Mesothelial cell of epicardium (in vitro differentiated cells): ENCODE results near the gene NDST3. TPM values are rescaled to one million over a fixed set of nuclear protein-coding genes. Genes with fewer than 3 reads are reported as not detected.

Source experiments
- DNase-seq, 2 experiments: peaks; one replicate each; pipeline ENCODE4 v3.0.0; 2021; ENCODE audit warnings: low spot score in 2 of 2; ENCODE audit not compliant: unreplicated experiment in 2 of 2
- H3K27ac Mint-ChIP-seq: 2 replicates; pipeline ENCODE4 v1.8.0; 2021; ENCODE audit warnings: mixed read lengths
- H3K27me3 Mint-ChIP-seq: 2 replicates; pipeline ENCODE4 v1.8.0; 2021; ENCODE audit warnings: low read depth, mixed read lengths
- H3K36me3 Mint-ChIP-seq: 2 replicates; pipeline ENCODE4 v1.8.0; 2021; ENCODE audit warnings: mixed read lengths
- H3K4me1 Mint-ChIP-seq: 2 replicates; pipeline ENCODE4 v1.8.0; 2021; ENCODE audit warnings: mixed read lengths
- H3K4me3 Mint-ChIP-seq: 2 replicates; pipeline ENCODE4 v1.8.0; 2021; ENCODE audit warnings: mild to moderate bottlenecking, moderate library complexity, mixed read lengths
- H3K9me3 Mint-ChIP-seq: 2 replicates; pipeline ENCODE4 v1.8.0; 2021; ENCODE audit warnings: mixed read lengths
- CTCF ChIP-seq: fragments of 200-600 bp; sonication (generic); IDR thresholded peaks from one replicate; pipeline ENCODE4 v1.5.0; 2021; ENCODE audit warnings: antibody characterized with exemption; ENCODE audit not compliant: unreplicated experiment
- total RNA-seq: library from RNA; stranded (reverse); gene quantifications from 3 replicates; pipeline ENCODE4 v1.2.1, GENCODE V29; 2021

NDST3 gene
- total RNA-seq, 1 donor from 2014 or later: 5.1 TPM

- Mint-ChIP-seq H3K27me3 (no peaks in the 10 kb centered on the region), H3K9me3 (peaks cover 8% of the 10 kb centered on the region), H3K4me3 (no peak overlapping the region), H3K36me3 (peaks cover 1% of the 10 kb centered on the region), H3K4me1 (peaks cover 27% of the 10 kb centered on the region), H3K27ac (no peak overlapping the region)
- DNase-seq: no peak
- TF ChIP-seq CTCF: peak; percentile 75
Observed at GRCh38 chr4:118224243-118224829, 190.1 kb downstream of the NDST3 start.

GRCh38 chr4:118225511-118225910, 191.2 kb downstream of the NDST3 start:
- H3K4me3 Mint-ChIP-seq: no peak overlapping the region
- H3K36me3 Mint-ChIP-seq: no peaks in the 10 kb centered on the region
- peaks cover 27% of the 10 kb centered on the region for H3K4me1 Mint-ChIP-seq
- no peak for DNase-seq
- H3K27me3 Mint-ChIP-seq: no peaks in the 10 kb centered on the region
- no peak overlapping the region for H3K27ac Mint-ChIP-seq
- H3K9me3 Mint-ChIP-seq: no peaks in the 10 kb centered on the region
- no peak for TF ChIP-seq CTCF

GRCh38 chr4:118226311-118227010, 192.2 kb downstream of the NDST3 start:
- peaks cover 21% of the 10 kb centered on the region for H3K4me1 Mint-ChIP-seq
- no peaks in the 10 kb centered on the region for H3K9me3 Mint-ChIP-seq
- TF ChIP-seq CTCF: no peak
- no peak overlapping the region for H3K4me3 Mint-ChIP-seq
- H3K27ac Mint-ChIP-seq: no peak overlapping the region
- DNase-seq: no peak
- H3K27me3 Mint-ChIP-seq: no peaks in the 10 kb centered on the region
- no peaks in the 10 kb centered on the region for H3K36me3 Mint-ChIP-seq

GRCh38 chr4:118235566-118236120, 201.4 kb downstream of the NDST3 start:
- Mint-ChIP-seq H3K27me3 (no peaks in the 10 kb centered on the region), H3K9me3 (no peaks in the 10 kb centered on the region), H3K36me3 (no peaks in the 10 kb centered on the region), H3K4me1 (peaks cover 11% of the 10 kb centered on the region), H3K27ac (no peak overlapping the region), H3K4me3 (no peak overlapping the region)
- DNase-seq: no peak
- TF ChIP-seq CTCF: no peak

GRCh38 chr4:118237531-118237930, 203.2 kb downstream of the NDST3 start:
- no peaks in the 10 kb centered on the region for H3K9me3 Mint-ChIP-seq
- H3K36me3 Mint-ChIP-seq: no peaks in the 10 kb centered on the region
- DNase-seq: no peak
- peaks cover 11% of the 10 kb centered on the region for H3K4me1 Mint-ChIP-seq
- H3K27ac Mint-ChIP-seq: no peak overlapping the region
- H3K4me3 Mint-ChIP-seq: no peak overlapping the region
- no peaks in the 10 kb centered on the region for H3K27me3 Mint-ChIP-seq
- TF ChIP-seq CTCF: no peak
